HepG2 (cell line): Measurements from ENCODE around the gene ZFP69B. TPM values are rescaled to one million over a fixed set of nuclear protein-coding genes. Genes with fewer than 3 reads are reported as not detected.

ENCODE experiments used
- CHD2 ChIP-seq: IDR thresholded peaks from 2 replicates; pipeline ENCODE4 v1.6.1; 2011; ENCODE audit warnings: low read depth, low read length, improper control_type of control experiment
- FUBP1 ChIP-seq: sonication (generic); formaldehyde crosslinking; IDR thresholded peaks from 2 replicates; pipeline ENCODE4 v1.5.1; 2020; ENCODE audit warnings: missing genetic modification reagents, mild to moderate bottlenecking, borderline replicate concordance
- IRX3 ChIP-seq: sonication (generic); formaldehyde crosslinking; IDR thresholded peaks from 2 replicates; pipeline ENCODE4 v1.8.1; 2023; ENCODE audit warnings: mild to moderate bottlenecking, low read depth, missing genetic modification reagents, borderline replicate concordance
- KMT2A ChIP-seq: sonication (generic); formaldehyde crosslinking; IDR thresholded peaks from 2 replicates; pipeline ENCODE4 v1.4.0; 2020; ENCODE audit warnings: missing genetic modification reagents
- NFYB ChIP-seq: sonication (generic); formaldehyde crosslinking; IDR thresholded peaks from 2 replicates; pipeline ENCODE4 v1.4.0; 2020; ENCODE audit warnings: missing genetic modification reagents
- PHF21A ChIP-seq: sonication (generic); formaldehyde crosslinking; IDR thresholded peaks from 2 replicates; pipeline ENCODE4 v1.5.0; 2020; ENCODE audit warnings: mild to moderate bottlenecking, missing genetic modification reagents
- RCOR2 ChIP-seq: IDR thresholded peaks from 2 replicates; pipeline ENCODE4 v1.6.1; 2016; ENCODE audit warnings: missing biosample characterization, missing genetic modification reagents
- THAP11 ChIP-seq: IDR thresholded peaks from 2 replicates; pipeline ENCODE4 v1.6.1; 2016; ENCODE audit warnings: missing biosample characterization, missing genetic modification reagents
- TMF1 ChIP-seq: sonication (generic); formaldehyde crosslinking; IDR thresholded peaks from 2 replicates; pipeline ENCODE4 v1.8.1; 2022; ENCODE audit warnings: low read depth, missing genetic modification reagents
- XRCC5 ChIP-seq: fragments of 200-400 bp; formaldehyde crosslinking; optimal IDR thresholded peaks from 2 replicates; pipeline ENCODE3; 2017; ENCODE audit warnings: mild to moderate bottlenecking, low read length
- ZBTB21 ChIP-seq: sonication (generic); formaldehyde crosslinking; IDR thresholded peaks from 2 replicates; pipeline ENCODE4 v1.4.0; 2020; ENCODE audit warnings: missing genetic modification reagents
- ZNF260 ChIP-seq: sonication (generic); formaldehyde crosslinking; IDR thresholded peaks from 2 replicates; pipeline ENCODE4 v1.4.0; 2020; ENCODE audit warnings: missing genetic modification reagents, low read depth, mild to moderate bottlenecking, borderline replicate concordance
- ZNF362 ChIP-seq: sonication (generic); formaldehyde crosslinking; IDR thresholded peaks from 2 replicates; pipeline ENCODE4 v1.4.0; 2020; ENCODE audit warnings: missing genetic modification reagents, mild to moderate bottlenecking, borderline replicate concordance
- ZNF776 ChIP-seq: sonication (generic); formaldehyde crosslinking; IDR thresholded peaks from 2 replicates; pipeline ENCODE4 v1.4.0; 2020; ENCODE audit warnings: mild to moderate bottlenecking, missing genetic modification reagents
- ZNF790 ChIP-seq: sonication (generic); formaldehyde crosslinking; IDR thresholded peaks from 2 replicates; pipeline ENCODE4 v1.8.0; 2022; ENCODE audit warnings: missing genetic modification reagents, mild to moderate bottlenecking, borderline replicate concordance
- polyA plus RNA-seq, 8 experiments: library from polyadenylated mRNA; depleted of rRNA in 3 of 8; stranded (reverse) in 7 of 8; unstranded in 1 of 8; fragments of >200 nt; fragmentation: Illumina TruSeq in 4 of 8; extraction: Trizol in 4 of 8; gene quantifications; 2 replicates each; pipeline versions ENCODE4 v1.2.1 to v1.2.3, GENCODE V29; 2011 to 2016; ENCODE audit warnings: low read depth in 4 of 8, missing spikeins in 1 of 8, mixed read lengths in 1 of 8; ENCODE audit not compliant: insufficient read depth in 1 of 8
- total RNA-seq, 5 experiments: library from RNA; depleted of rRNA; stranded (reverse); fragments of >200 nt; fragmentation: Illumina TruSeq; extraction: Trizol; gene quantifications; 2 replicates each; pipeline ENCODE4 v1.2.3, GENCODE V29; 2016; ENCODE audit warnings: low read depth in 1 of 5
- TF ChIP-seq, protein P1 (sequence below): sonication (generic); formaldehyde crosslinking; IDR thresholded peaks from 2 replicates; pipeline ENCODE4 v1.5.0; 2020; ENCODE audit warnings: mild to moderate bottlenecking, missing genetic modification reagents
- TF ChIP-seq, protein P2 (sequence below): sonication (generic); formaldehyde crosslinking; IDR thresholded peaks from 2 replicates; pipeline ENCODE4 v1.5.0; 2020; ENCODE audit warnings: missing genetic modification reagents
- TF ChIP-seq, protein P3 (sequence below): sonication (generic); formaldehyde crosslinking; IDR thresholded peaks from 2 replicates; pipeline ENCODE4 v1.9.0; 2022; ENCODE audit warnings: missing genetic modification reagents, mild to moderate bottlenecking, borderline replicate concordance
- TF ChIP-seq, protein P4 (sequence below): sonication (generic); formaldehyde crosslinking; IDR thresholded peaks from 2 replicates; pipeline ENCODE4 v1.4.0; 2020; ENCODE audit warnings: mild to moderate bottlenecking, low read depth, missing genetic modification reagents

The ZFP69B gene
- total and polyA plus RNA-seq, 2 of the 13 experiments (the other 11 are each of a cell fraction or from before 2014, with no cell fraction given), result 4.6 to 7.7 TPM

GRCh38 chr1:40449684-40450494 lies at the start of gene ZFP69B (continued):
- TF ChIP-seq TMF1 (CRISPR knock-in tag) (0 out of 2 replicates have a peak, but pooled peaks have one; percentile 50), RCOR2 (CRISPR knock-in tag) (peak; percentile 55; the same call in 1 of the 2 replicates), PHF21A (CRISPR knock-in tag) (peak; percentile 25; the same call in 1 of the 2 replicates), NFYB (CRISPR knock-in tag) (peak; percentile 9), ZNF362 (CRISPR knock-in tag) (no peak), ZNF260 (CRISPR knock-in tag) (no peak), ZBTB21 (CRISPR knock-in tag) (no peak), ZNF790 (CRISPR knock-in tag) (no peak), FUBP1 (CRISPR knock-in tag) (no peak), XRCC5 (peak; percentile 78), ZNF776 (CRISPR knock-in tag) (peak; percentile 84; the same call in 1 of the 2 replicates), THAP11 (CRISPR knock-in tag) (peak; percentile 61), CHD2 (no peak), IRX3 (CRISPR knock-in tag) (no peak), KMT2A (peak; percentile 90)
- TF ChIP-seq, protein P1, sequence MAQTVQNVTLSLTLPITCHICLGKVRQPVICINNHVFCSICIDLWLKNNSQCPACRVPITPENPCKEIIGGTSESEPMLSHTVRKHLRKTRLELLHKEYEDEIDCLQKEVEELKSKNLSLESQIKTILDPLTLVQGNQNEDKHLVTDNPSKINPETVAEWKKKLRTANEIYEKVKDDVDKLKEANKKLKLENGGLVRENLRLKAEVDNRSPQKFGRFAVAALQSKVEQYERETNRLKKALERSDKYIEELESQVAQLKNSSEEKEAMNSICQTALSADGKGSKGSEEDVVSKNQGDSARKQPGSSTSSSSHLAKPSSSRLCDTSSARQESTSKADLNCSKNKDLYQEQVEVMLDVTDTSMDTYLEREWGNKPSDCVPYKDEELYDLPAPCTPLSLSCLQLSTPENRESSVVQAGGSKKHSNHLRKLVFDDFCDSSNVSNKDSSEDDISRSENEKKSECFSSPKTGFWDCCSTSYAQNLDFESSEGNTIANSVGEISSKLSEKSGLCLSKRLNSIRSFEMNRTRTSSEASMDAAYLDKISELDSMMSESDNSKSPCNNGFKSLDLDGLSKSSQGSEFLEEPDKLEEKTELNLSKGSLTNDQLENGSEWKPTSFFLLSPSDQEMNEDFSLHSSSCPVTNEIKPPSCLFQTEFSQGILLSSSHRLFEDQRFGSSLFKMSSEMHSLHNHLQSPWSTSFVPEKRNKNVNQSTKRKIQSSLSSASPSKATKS (CRISPR knock-in tag), result no peak
- TF ChIP-seq, protein P2, sequence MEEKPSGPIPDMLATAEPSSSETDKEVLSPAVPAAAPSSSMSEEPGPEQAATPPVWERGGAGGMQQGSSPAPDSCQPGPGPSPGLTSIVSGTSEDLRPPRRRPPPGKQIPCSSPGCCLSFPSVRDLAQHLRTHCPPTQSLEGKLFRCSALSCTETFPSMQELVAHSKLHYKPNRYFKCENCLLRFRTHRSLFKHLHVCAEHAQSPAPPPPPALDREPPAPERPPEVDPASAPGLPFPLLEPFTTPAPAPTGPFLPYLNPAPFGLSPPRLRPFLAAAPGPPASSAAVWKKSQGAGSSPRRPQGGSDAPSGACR (CRISPR knock-in tag), result peak; percentile 94; the same call in 1 of the 2 replicates
- TF ChIP-seq, protein P3, sequence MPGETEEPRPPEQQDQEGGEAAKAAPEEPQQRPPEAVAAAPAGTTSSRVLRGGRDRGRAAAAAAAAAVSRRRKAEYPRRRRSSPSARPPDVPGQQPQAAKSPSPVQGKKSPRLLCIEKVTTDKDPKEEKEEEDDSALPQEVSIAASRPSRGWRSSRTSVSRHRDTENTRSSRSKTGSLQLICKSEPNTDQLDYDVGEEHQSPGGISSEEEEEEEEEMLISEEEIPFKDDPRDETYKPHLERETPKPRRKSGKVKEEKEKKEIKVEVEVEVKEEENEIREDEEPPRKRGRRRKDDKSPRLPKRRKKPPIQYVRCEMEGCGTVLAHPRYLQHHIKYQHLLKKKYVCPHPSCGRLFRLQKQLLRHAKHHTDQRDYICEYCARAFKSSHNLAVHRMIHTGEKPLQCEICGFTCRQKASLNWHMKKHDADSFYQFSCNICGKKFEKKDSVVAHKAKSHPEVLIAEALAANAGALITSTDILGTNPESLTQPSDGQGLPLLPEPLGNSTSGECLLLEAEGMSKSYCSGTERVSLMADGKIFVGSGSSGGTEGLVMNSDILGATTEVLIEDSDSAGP (CRISPR knock-in tag), result peak; percentile 86
- TF ChIP-seq, protein P4, sequence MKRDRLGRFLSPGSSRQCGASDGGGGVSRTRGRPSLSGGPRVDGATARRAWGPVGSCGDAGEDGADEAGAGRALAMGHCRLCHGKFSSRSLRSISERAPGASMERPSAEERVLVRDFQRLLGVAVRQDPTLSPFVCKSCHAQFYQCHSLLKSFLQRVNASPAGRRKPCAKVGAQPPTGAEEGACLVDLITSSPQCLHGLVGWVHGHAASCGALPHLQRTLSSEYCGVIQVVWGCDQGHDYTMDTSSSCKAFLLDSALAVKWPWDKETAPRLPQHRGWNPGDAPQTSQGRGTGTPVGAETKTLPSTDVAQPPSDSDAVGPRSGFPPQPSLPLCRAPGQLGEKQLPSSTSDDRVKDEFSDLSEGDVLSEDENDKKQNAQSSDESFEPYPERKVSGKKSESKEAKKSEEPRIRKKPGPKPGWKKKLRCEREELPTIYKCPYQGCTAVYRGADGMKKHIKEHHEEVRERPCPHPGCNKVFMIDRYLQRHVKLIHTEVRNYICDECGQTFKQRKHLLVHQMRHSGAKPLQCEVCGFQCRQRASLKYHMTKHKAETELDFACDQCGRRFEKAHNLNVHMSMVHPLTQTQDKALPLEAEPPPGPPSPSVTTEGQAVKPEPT (CRISPR knock-in tag), result peak; percentile 79; the same call in 1 of the 2 replicates
